GM12872 (cell line): Measurements from ENCODE around the gene ECE1.

ENCODE experiments used
- CTCF ChIP-seq: IDR thresholded peaks from 3 replicates; pipeline ENCODE4 v1.5.1; 2011; ENCODE audit warnings: low read depth, mild to moderate bottlenecking, low read length, moderate library complexity; ENCODE audit not compliant: insufficient read depth

The ECE1 gene

GRCh38 chr1:21292984-21293536, 2.8 kb upstream of the ECE1 start:
- no peak for TF ChIP-seq CTCF

- no peak for TF ChIP-seq CTCF
Observed at GRCh38 chr1:21292503-21292983, 2.3 kb upstream of the ECE1 start.

GRCh38 chr1:21291964-21292363, 1.7 kb upstream of the ECE1 start:
- no peak for TF ChIP-seq CTCF

GRCh38 chr1:21291184-21291583, 921 bp upstream of the ECE1 start:
- TF ChIP-seq CTCF: no peak

GRCh38 chr1:21290546-21290944, 282 bp upstream of the ECE1 start:
- no peak for TF ChIP-seq CTCF

GRCh38 chr1:21289127-21289526, 1.1 kb downstream of the ECE1 start:
- no peak for TF ChIP-seq CTCF

GRCh38 chr1:21287905-21288514, 2.3 kb downstream of the ECE1 start:
- TF ChIP-seq CTCF: no peak

- TF ChIP-seq CTCF: no peak
Observed at GRCh38 chr1:21285055-21285372, 5.2 kb downstream of the ECE1 start.
